K562 (cell line): ENCODE results near the gene SCUBE1. TPM values are rescaled to one million over a fixed set of nuclear protein-coding genes. Genes with fewer than 3 reads are reported as not detected.
"Not testable (repeated sequence)": the region's sequence is repeated elsewhere in the genome, so short reads cannot be mapped to it uniquely, and the experiment has no call there.

Source experiments
- ATAC-seq: fragments of 200-7000 bp; cut with Tn5 transposase; 3 replicates; pipeline ENCODE4 v1.9.1; 2020; ENCODE audit warnings: moderate library complexity
- BruUV-seq: library from RNA; stranded (reverse); fragments of 400-500 nt; replicated peaks from 2 replicates; lab custom pipeline; 2021; lab: Mats Ljungman, UMichigan
- CTCF ChIA-PET: fragments of 300-600 bp; formaldehyde crosslinking; extraction: SDS; loops from one replicate; lab custom pipeline; 2021; ENCODE audit warnings: low intra/inter-chr PET ratio; lab: Yijun Ruan, JAX
- POLR2A ChIA-PET: fragments of 300-600, 350-650 bp; sonication (Branson Sonifier 250); formaldehyde crosslinking; extraction: SDS; loops from one replicate; lab custom pipeline; 2021; ENCODE audit warnings: antibody characterized with exemption, inconsistent platforms; lab: Yijun Ruan, JAX
- DNase-seq, 4 experiments: peaks; one replicate each; pipeline versions ENCODE4 v3.0.0 to v3.0.0-alpha.2; 2011 to 2018; ENCODE audit warnings: low spot score in 3 of 4, mixed read lengths in 3 of 4; ENCODE audit errors: extremely low read depth in 1 of 4
- FAIRE-seq: peaks from 2 replicates; lab custom pipeline; 2011; peaks lifted over from hg19 to GRCh38; lab: Jason Lieb, UNC
- H2AFZ ChIP-seq: 2 replicates; pipeline ENCODE4 v1.6.0; 2011; ENCODE audit warnings: low read depth, low read length, control low read depth, inconsistent platforms
- H3K27ac ChIP-seq: fragments of 200-600 bp; 3 replicates; pipeline ENCODE4 v1.8.0; 2011; ENCODE audit warnings: low read depth, mild to moderate bottlenecking, control low read depth, inconsistent platforms, low read length, moderate library complexity, mixed read lengths; ENCODE audit errors: extremely low read depth
- H3K27me3 ChIP-seq, 2 experiments: fragments of 300-600 bp in 1 of 2; 2 replicates in 1 of 2; 3 replicates in 1 of 2; pipeline versions ENCODE4 v1.6.0 to v1.8.0; 2011; ENCODE audit warnings: inconsistent platforms in 2 of 2, low read length in 2 of 2, mild to moderate bottlenecking in 1 of 2, mixed read lengths in 1 of 2, moderate library complexity in 1 of 2; ENCODE audit not compliant: control insufficient read depth in 2 of 2, insufficient read depth in 2 of 2
- H3K36me3 ChIP-seq: fragments of 300-600 bp; 3 replicates; pipeline ENCODE4 v1.8.0; 2011; ENCODE audit warnings: mild to moderate bottlenecking, low read length, inconsistent platforms; ENCODE audit not compliant: control insufficient read depth, insufficient read depth
- H3K4me1 ChIP-seq, 2 experiments: fragments of 200-600 bp in 1 of 2; replicated peaks in 1 of 2; 2 replicates in 1 of 2; 3 replicates in 1 of 2; pipeline versions ENCODE4 v1.5.1 to v1.8.0; 2011; ENCODE audit warnings: inconsistent platforms in 2 of 2, low read length in 2 of 2, mild to moderate bottlenecking in 1 of 2, mixed read lengths in 1 of 2, moderate library complexity in 1 of 2; ENCODE audit not compliant: control insufficient read depth in 2 of 2, insufficient read depth in 2 of 2
- H3K4me2 ChIP-seq: 2 replicates; pipeline ENCODE4 v1.6.1; 2011; ENCODE audit warnings: low read length, control low read depth, inconsistent platforms, mixed read lengths; ENCODE audit not compliant: insufficient read depth
- H3K4me3 ChIP-seq: fragments of 200-600 bp; sonication (generic), shearing (Covaris generic); 2 replicates; pipeline ENCODE4 v1.5.1; 2016; ENCODE audit warnings: control low read depth, inconsistent platforms
- H3K79me2 ChIP-seq: fragments of 200-600 bp; 3 replicates; pipeline ENCODE4 v1.8.0; 2011; ENCODE audit warnings: low read length, inconsistent platforms; ENCODE audit not compliant: control insufficient read depth, insufficient read depth
- H3K9ac ChIP-seq, 2 experiments: 2 replicates each; pipeline versions ENCODE4 v1.6.0 to v1.6.1; 2011; ENCODE audit warnings: low read depth in 2 of 2, low read length in 2 of 2, control low read depth in 1 of 2, inconsistent platforms in 1 of 2, mild to moderate bottlenecking in 1 of 2, mixed read lengths in 1 of 2; ENCODE audit not compliant: insufficient read depth in 1 of 2
- H3K9me1 ChIP-seq: one replicate; pipeline ENCODE4 v1.6.0; 2011; ENCODE audit warnings: inconsistent platforms, mild to moderate bottlenecking, low read length, moderate library complexity; ENCODE audit not compliant: control insufficient read depth, insufficient read depth
- H3K9me3 ChIP-seq: replicated peaks from 2 replicates; pipeline ENCODE4 v1.5.1; 2011; ENCODE audit warnings: low read depth, low read length, inconsistent platforms; ENCODE audit not compliant: control insufficient read depth, insufficient read depth
- H4K20me1 ChIP-seq: replicated peaks from 2 replicates; pipeline ENCODE4 v1.6.1; 2011; ENCODE audit warnings: low read length, inconsistent platforms, mixed read lengths; ENCODE audit not compliant: control insufficient read depth, insufficient read depth
- FOXK2 ChIP-seq, 2 experiments: fragments of 450-650 bp; IDR thresholded peaks in 1 of 2; conservative IDR thresholded peaks in 1 of 2; 2 replicates each; pipeline ENCODE4 v1.6.1; 2016; ENCODE audit warnings: low read depth in 2 of 2, mild to moderate bottlenecking in 1 of 2
- JUN ChIP-seq, 2 experiments: sonication (generic) in 1 of 2; formaldehyde crosslinking in 1 of 2; IDR thresholded peaks; 2 replicates each; pipeline versions ENCODE4 v1.6.1 to v1.8.0; 2012 to 2022; ENCODE audit warnings: borderline replicate concordance in 2 of 2, mild to moderate bottlenecking in 2 of 2, improper control_type of control experiment in 1 of 2, low read depth in 1 of 2, low read length in 1 of 2, missing genetic modification reagents in 1 of 2
- MED1 ChIP-seq: sonication (generic); formaldehyde crosslinking; IDR thresholded peaks from 2 replicates; pipeline ENCODE4 v1.8.1; 2023; ENCODE audit warnings: missing genetic modification reagents, borderline replicate concordance
- MEIS2 ChIP-seq: fragments of 450-650 bp; IDR thresholded peaks from 2 replicates; pipeline ENCODE4 v1.6.1; 2014; ENCODE audit warnings: mild to moderate bottlenecking; ENCODE audit not compliant: partially characterized antibody
- ZNF354B ChIP-seq: fragments of 250-450 bp; sonication (Bioruptor Pico); IDR thresholded peaks from 2 replicates; pipeline ENCODE4 v1.4.0; 2020
- ZNF41 ChIP-seq: fragments of 250-450 bp; sonication (Bioruptor Pico); conservative IDR thresholded peaks from 2 replicates; pipeline ENCODE4 v1.4.0; 2020; ENCODE audit warnings: mild to moderate bottlenecking
- ZNF445 ChIP-seq: fragments of 250-450 bp; sonication (Bioruptor Pico); IDR thresholded peaks from 2 replicates; pipeline ENCODE4 v1.4.0; 2020; ENCODE audit warnings: low read depth, mild to moderate bottlenecking, moderate library complexity
- ZNF583 ChIP-seq: fragments of 250-450 bp; sonication (Bioruptor Pico); IDR thresholded peaks from 2 replicates; pipeline ENCODE4 v1.4.0; 2020
- WGBS: fragments of 100-300 bp; shearing (Covaris generic); methylation state at CpG from one replicate; pipeline ENCODE4 v1.1.6; 2016; ENCODE audit warnings: low coverage, mixed read lengths; ENCODE audit not compliant: insufficient coverage; ENCODE audit errors: missing lambda C conversion rate; 5-methylcytosine and 5-hydroxymethylcytosine counted together
- in situ Hi-C: fragments of 300-500 bp; cut with MboI; formaldehyde crosslinking; loops from 4 replicates; pipeline ENCODE4 v1.15.0; 2018; ENCODE audit warnings: inconsistent platforms, mixed read lengths
- intact Hi-C: fragments of 100-400 bp; cut with micrococcal nuclease; formaldehyde crosslinking; loops from 2 replicates; pipeline ENCODE4 v1.14.2; 2022
- polyA plus RNA-seq, 8 experiments: library from polyadenylated mRNA; depleted of rRNA in 4 of 8; stranded (reverse) in 5 of 8; unstranded in 3 of 8; fragments of >200 nt; fragmentation: Nextera tagmentation in 2 of 8; fragmentation: Illumina TruSeq in 1 of 8; extraction: Ambion mirVana in 2 of 8; extraction: Trizol in 1 of 8; gene quantifications; 2 replicates each; pipeline versions ENCODE4 v1.2.1 to v1.2.3, GENCODE V29; 2011 to 2014; ENCODE audit warnings: inconsistent platforms in 1 of 8, missing spikeins in 1 of 8
- total RNA-seq, 7 experiments: library from RNA; depleted of rRNA in 6 of 7; stranded (reverse); fragments of >200 nt in 6 of 7; fragmentation: Illumina TruSeq in 2 of 7; extraction: Trizol in 2 of 7; gene quantifications; 2 replicates each; pipeline versions ENCODE4 v1.2.1 to v1.2.3, GENCODE V29; 2011 to 2021; ENCODE audit warnings: low replicate concordance in 1 of 7
- TF ChIP-seq, protein P1 (sequence below), 3 experiments: fragments of 200-800 bp in 1 of 3; sonication (Bioruptor generic) in 1 of 3; sonication (generic) in 1 of 3; formaldehyde crosslinking in 1 of 3; IDR thresholded peaks; 2 replicates each; pipeline versions ENCODE4 v1.6.1 to v1.8.0; 2016 to 2022; ENCODE audit warnings: mild to moderate bottlenecking in 2 of 3, missing compliant biosample characterization in 2 of 3, missing genetic modification characterization in 2 of 3, missing genetic modification reagents in 1 of 3

Gene SCUBE1
- total and polyA plus RNA-seq, 9 of the 15 experiments (the other 6 are each of a cell fraction or from before 2014, with no cell fraction given): 0.03 to 0.47 (median 0.29) TPM; not detected in 6

DNA sequence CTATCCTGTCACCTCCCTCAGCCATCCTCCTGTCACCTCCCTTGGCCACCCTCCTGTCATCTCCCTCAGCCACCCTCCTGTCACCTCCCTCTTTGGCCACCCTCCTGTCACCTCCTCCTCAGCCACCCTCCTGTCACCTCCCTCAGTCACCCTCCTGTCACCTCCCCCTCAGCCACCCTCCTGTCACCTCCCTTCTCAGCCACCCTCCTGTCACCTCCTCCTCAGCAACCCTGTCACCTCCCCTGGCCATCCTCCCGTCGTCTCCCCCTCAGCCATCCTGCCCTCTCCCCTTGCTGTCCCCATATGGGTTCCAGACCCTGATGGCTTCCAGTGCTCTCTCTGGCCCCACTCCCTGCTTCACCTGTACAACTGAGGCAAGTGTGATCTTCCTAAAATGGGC lies 61.8 kb downstream of the SCUBE1 start:
- no peaks in the 10 kb centered on the region for H3K9me3 ChIP-seq
- no CpG with 5 or more reads among the region's 2 CpGs for WGBS
- in situ Hi-C loops: no loop called here
- H3K36me3 ChIP-seq: no peaks in the 10 kb centered on the region
- H4K20me1 ChIP-seq: no peaks in the 10 kb centered on the region
- no peak overlapping the region for H2AFZ ChIP-seq
- no peak overlapping the region for H3K4me2 ChIP-seq
- FAIRE-seq (no peak), DNase-seq (no peak), ATAC-seq (no peak)
- TF ChIP-seq JUN (IDR thresholded peaks at IDR 0.05; ENCODE audit: borderline replicate concordance, low read depth, low read length) (no peak), JUN (CRISPR knock-in tag; IDR thresholded peaks at IDR 0.05; ENCODE audit: borderline replicate concordance) (no peak), FOXK2 (conservative IDR thresholded peaks at IDR 0.05 in 1 of 2, IDR thresholded peaks at IDR 0.05 in 1 of 2; ENCODE audit: low read depth in 2 of 2) (no peak), MEIS2 (no peak), ZNF41 (CRISPR knock-in tag) (no peak), ZNF445 (CRISPR knock-in tag) (no peak), ZNF583 (CRISPR knock-in tag) (no peak), ZNF354B (CRISPR knock-in tag) (no peak), MED1 (CRISPR knock-in tag) (no peak)
- TF ChIP-seq, protein P1, sequence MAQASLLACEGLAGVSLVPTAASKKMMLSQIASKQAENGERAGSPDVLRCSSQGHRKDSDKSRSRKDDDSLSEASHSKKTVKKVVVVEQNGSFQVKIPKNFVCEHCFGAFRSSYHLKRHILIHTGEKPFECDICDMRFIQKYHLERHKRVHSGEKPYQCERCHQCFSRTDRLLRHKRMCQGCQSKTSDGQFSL (CRISPR knock-in tag; IDR thresholded peaks at IDR 0.05): no peak
- TF ChIP-seq, protein P1 (tag; IDR thresholded peaks at IDR 0.05): no peak
- H3K9me1 ChIP-seq: no peaks in the 10 kb centered on the region
- H3K27me3 ChIP-seq: peaks cover 11 to 39% of the 10 kb centered on the region in 2 experiments; a peak in 4 of 5 replicates
- peaks cover 0 to 3% of the 10 kb centered on the region in 2 experiments; a peak in 3 of 5 replicates for H3K4me1 ChIP-seq
- POLR2A ChIA-PET: interaction anchor here (1.1 kb wide), 1 partner anchor 12 kb away, joined by 3 read pairs; no protein-coding TSS in a partner anchor
- CTCF ChIA-PET: no interaction called here
- H3K9ac ChIP-seq: no peak overlapping the region
- H3K27ac ChIP-seq: no peak overlapping the region
- H3K4me3 ChIP-seq: no peak overlapping the region
- H3K79me2 ChIP-seq: no peaks in the 10 kb centered on the region
- BruUV-seq: no TSS peak
- intact Hi-C loops: no loop called here

DNA sequence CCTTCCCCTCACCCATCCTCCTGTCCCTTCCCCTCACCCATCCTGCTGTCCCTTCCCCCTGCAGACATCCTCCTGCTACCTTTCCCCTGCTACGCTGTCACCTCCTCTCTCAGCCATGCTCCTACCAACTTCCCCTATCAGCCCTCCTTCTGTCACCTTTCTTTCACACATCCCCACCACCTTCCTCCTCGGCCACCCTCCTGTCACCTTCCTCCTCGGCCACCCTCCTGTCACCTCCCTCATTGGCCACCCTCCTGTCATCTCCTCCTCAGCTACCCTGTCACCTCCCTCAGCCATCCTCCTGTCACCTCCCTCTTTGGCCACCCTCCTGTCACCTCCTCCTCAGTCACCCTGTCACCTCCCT lies 62.7 kb downstream of the SCUBE1 start:
- BruUV-seq, FAIRE-seq, H2AFZ ChIP-seq, in situ Hi-C loops, H3K79me2 ChIP-seq, H3K4me2 ChIP-seq, CTCF ChIA-PET, H3K36me3 ChIP-seq, ATAC-seq, intact Hi-C loops, H3K27ac ChIP-seq, POLR2A ChIA-PET, H3K9me3 ChIP-seq, H3K9ac ChIP-seq, H4K20me1 ChIP-seq, H3K9me1 ChIP-seq, DNase-seq, H3K4me3 ChIP-seq: not testable (repeated sequence)
- H3K4me1 ChIP-seq: peaks cover 2 to 11% of the 10 kb centered on the region in 2 experiments; a peak in 3 of 5 replicates
- peaks cover 11 to 31% of the 10 kb centered on the region in 2 experiments; a peak in 4 of 5 replicates for H3K27me3 ChIP-seq
- WGBS: 0% methylated on average over 3 of the region's 3 CpGs
